Upper lobe of right lung (tissue), 1 donor: ENCODE results near the gene LRP1-AS. TPM values are rescaled to one million over a fixed set of nuclear protein-coding genes. Genes with fewer than 3 reads are reported as not detected.

Experiments used
- ATAC-seq: fragments of 200-7000 bp; cut with Tn5 transposase; one replicate; pipeline ENCODE4 v1.9.1; 2020; ENCODE audit warnings: mild to moderate bottlenecking, moderate library complexity
- DNase-seq: peaks from one replicate; pipeline ENCODE4 v3.0.0-alpha.2; 2020
- H3K27ac ChIP-seq: fragments of 200-600 bp; one replicate; pipeline ENCODE4 v1.8.0; 2022
- H3K27me3 ChIP-seq: fragments of 200-600 bp; one replicate; pipeline ENCODE4 v1.8.0; 2022; ENCODE audit warnings: mild to moderate bottlenecking
- H3K36me3 ChIP-seq: fragments of 200-600 bp; one replicate; pipeline ENCODE4 v1.8.0; 2022
- H3K4me1 ChIP-seq: fragments of 200-600 bp; one replicate; pipeline ENCODE4 v1.8.0; 2022
- H3K4me3 ChIP-seq: fragments of 200-600 bp; one replicate; pipeline ENCODE4 v1.8.0; 2022; ENCODE audit warnings: mild to moderate bottlenecking
- H3K9me3 ChIP-seq: fragments of 200-600 bp; one replicate; pipeline ENCODE4 v1.8.0; 2022
- intact Hi-C: fragments of 100-400 bp; cut with DNase I; formaldehyde crosslinking; loops from one replicate; pipeline ENCODE4 v1.11.0; 2022
- long read RNA-seq: library from polyadenylated mRNA; unstranded; transcript quantifications from one replicate; pipeline ENCODE4 v2.0.0, GENCODE V29; 2021
- total RNA-seq: library from RNA; stranded (reverse); fragmentation: NEBNext Ultra II Directional; extraction: Animal tissue kit (Norgen Biotek cat#: 25700); gene quantifications from one replicate; pipeline ENCODE4 v1.2.1, GENCODE V29; 2021
- TF ChIP-seq, protein P1 (sequence below): fragments of 200-600 bp; IDR thresholded peaks from one replicate; pipeline ENCODE4 v1.8.0; 2022; ENCODE audit warnings: antibody characterized with exemption
- donor health status: DM: no; HTN: yes; CAD: no; lungs with severe emphysema.

Gene LRP1-AS
- not detected for total RNA-seq
- long read RNA-seq: 0 reads

DNA sequence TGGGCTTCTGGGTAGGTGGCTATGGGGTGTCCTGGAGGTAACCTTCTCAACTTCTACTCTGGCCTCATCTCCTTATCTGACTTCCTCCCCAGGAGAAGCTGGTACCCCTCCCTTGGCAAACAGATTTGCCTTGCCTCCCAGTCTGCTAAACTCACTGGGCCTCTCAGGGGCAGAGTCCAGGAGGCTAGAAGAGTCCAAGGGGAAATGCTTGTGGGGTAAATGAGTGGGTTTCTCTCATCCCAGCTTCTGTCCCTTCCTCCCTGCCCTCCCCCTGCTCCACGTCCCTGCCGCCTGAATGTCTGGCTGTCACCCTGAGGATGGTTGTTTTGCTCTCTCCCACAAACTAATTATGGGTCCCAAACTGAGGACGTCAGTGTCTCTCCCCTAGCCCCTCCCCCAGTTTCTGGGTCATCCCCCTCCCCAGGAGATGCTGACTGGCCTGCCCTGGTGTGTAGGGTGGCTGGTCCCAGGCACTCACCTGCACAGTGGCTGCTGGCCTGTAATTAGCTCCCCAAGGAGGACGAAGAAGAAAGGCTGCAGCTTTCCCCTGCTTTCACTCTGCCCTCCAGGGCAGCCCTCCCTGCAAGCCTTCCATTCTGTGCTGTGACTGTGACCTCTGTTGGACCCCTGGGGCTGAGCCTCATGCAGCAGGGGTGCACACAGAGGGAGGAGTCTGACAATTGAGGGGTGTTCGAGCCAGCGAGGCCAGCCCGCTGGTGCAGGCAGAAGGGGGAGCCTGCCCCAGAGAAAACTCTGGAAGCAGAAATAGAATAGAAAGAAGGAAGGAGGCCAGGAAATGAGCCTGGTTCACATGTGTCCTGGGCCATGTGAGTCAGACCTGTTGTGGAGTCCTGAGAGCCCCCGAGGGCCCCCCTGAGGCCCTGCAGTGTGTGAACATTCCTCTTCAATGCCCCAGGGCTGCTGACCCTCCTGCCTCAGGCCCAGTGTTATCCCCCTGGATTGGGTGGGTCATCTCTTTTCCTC is at the start of gene LRP1-AS:
LRP1-AS (minus strand) TSS at position 659 of the 984 bp plus-strand sequence.
- peaks cover 60% of the 10 kb centered on the region for H3K4me1 ChIP-seq
- no peaks in the 10 kb centered on the region for H3K27me3 ChIP-seq
- H3K9me3 ChIP-seq: no peaks in the 10 kb centered on the region
- no peak within 1 kb of the TSS for H3K4me3 ChIP-seq
- ATAC-seq (no peak), DNase-seq (no peak)
- H3K27ac ChIP-seq: peak within 1 kb of the TSS; percentile 77
- intact Hi-C loops: no loop called here
- TF ChIP-seq, protein P1, sequence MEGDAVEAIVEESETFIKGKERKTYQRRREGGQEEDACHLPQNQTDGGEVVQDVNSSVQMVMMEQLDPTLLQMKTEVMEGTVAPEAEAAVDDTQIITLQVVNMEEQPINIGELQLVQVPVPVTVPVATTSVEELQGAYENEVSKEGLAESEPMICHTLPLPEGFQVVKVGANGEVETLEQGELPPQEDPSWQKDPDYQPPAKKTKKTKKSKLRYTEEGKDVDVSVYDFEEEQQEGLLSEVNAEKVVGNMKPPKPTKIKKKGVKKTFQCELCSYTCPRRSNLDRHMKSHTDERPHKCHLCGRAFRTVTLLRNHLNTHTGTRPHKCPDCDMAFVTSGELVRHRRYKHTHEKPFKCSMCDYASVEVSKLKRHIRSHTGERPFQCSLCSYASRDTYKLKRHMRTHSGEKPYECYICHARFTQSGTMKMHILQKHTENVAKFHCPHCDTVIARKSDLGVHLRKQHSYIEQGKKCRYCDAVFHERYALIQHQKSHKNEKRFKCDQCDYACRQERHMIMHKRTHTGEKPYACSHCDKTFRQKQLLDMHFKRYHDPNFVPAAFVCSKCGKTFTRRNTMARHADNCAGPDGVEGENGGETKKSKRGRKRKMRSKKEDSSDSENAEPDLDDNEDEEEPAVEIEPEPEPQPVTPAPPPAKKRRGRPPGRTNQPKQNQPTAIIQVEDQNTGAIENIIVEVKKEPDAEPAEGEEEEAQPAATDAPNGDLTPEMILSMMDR: no peak
- peaks cover 42% of the 10 kb centered on the region for H3K36me3 ChIP-seq

DNA sequence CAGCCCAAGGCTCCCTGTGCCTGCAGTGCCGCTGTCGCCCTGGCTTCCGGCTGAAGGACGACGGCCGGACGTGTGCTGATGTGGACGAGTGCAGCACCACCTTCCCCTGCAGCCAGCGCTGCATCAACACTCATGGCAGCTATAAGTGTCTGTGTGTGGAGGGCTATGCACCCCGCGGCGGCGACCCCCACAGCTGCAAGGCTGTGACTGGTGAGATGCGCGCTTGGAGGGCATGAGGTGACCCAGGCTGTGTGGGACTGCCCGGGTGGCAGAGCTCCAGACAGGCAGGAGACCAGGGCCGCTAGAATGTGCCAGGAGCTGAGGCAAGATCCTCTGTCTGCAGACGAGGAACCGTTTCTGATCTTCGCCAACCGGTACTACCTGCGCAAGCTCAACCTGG is 49.5 kb upstream of the LRP1-AS start:
- no peak for DNase-seq
- Histone ChIP-seq H3K36me3 (peaks cover 97% of the 10 kb centered on the region), H3K4me3 (no peak overlapping the region), H3K27me3 (no peaks in the 10 kb centered on the region), H3K27ac (no peak overlapping the region), H3K4me1 (no peaks in the 10 kb centered on the region), H3K9me3 (no peaks in the 10 kb centered on the region)
- ATAC-seq: no peak
- TF ChIP-seq, protein P1: no peak
- intact Hi-C loops: no loop called here

DNA sequence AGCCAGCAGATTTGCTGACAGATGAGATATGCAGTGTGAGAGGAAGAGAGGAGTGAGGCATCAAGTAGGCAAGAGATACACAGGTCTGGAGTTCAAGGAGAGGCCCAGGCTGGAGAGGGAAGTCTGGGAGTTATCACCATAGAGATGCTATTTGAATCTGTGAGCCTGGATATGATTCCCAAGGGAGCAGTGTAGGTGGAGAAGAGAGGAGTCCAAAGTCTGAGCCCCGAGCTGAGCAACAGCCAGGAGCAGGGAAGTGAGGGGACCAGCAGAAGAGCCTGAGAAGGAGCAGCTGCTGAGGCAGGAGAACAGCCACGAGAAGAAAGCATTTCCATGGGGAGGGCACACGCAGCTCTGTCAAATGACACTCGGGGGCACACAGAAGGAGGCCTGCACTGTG is 49.0 kb upstream of the LRP1-AS start:
- Histone ChIP-seq H3K4me3 (no peak overlapping the region), H3K27me3 (no peaks in the 10 kb centered on the region), H3K27ac (no peak overlapping the region), H3K36me3 (peaks cover 92% of the 10 kb centered on the region), H3K4me1 (no peaks in the 10 kb centered on the region), H3K9me3 (no peaks in the 10 kb centered on the region)
- intact Hi-C loops: no loop called here
- no peak for DNase-seq
- TF ChIP-seq, protein P1: no peak
- no peak for ATAC-seq

DNA sequence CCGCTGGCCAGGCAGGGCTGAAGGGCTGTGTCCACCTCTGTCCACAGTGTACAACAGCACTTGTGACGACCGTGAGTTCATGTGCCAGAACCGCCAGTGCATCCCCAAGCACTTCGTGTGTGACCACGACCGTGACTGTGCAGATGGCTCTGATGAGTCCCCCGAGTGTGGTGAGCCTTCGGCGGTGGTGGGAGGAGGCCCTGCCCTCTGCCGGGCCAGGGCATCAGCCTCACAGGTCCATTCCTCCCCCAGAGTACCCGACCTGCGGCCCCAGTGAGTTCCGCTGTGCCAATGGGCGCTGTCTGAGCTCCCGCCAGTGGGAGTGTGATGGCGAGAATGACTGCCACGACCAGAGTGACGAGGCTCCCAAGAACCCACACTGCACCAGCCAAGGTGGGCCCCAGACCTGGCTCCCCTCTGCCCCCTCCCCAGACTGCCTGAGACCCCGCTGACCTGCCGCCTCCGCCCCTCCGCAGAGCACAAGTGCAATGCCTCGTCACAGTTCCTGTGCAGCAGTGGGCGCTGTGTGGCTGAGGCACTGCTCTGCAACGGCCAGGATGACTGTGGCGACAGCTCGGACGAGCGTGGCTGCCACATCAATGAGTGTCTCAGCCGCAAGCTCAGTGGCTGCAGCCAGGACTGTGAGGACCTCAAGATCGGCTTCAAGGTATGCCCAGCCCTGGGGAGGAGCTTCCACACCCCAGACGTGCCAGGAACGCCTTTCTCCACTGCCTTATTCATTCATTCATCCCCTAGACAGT is 48.4 kb upstream of the LRP1-AS start:
- no peaks in the 10 kb centered on the region for H3K27me3 ChIP-seq
- no peaks in the 10 kb centered on the region for H3K4me1 ChIP-seq
- no peak overlapping the region for H3K4me3 ChIP-seq
- TF ChIP-seq, protein P1: no peak
- ATAC-seq: no peak
- no peak for DNase-seq
- H3K27ac ChIP-seq: no peak overlapping the region
- H3K36me3 ChIP-seq: peaks cover 90% of the 10 kb centered on the region
- H3K9me3 ChIP-seq: no peaks in the 10 kb centered on the region
- intact Hi-C loops: no loop called here

DNA sequence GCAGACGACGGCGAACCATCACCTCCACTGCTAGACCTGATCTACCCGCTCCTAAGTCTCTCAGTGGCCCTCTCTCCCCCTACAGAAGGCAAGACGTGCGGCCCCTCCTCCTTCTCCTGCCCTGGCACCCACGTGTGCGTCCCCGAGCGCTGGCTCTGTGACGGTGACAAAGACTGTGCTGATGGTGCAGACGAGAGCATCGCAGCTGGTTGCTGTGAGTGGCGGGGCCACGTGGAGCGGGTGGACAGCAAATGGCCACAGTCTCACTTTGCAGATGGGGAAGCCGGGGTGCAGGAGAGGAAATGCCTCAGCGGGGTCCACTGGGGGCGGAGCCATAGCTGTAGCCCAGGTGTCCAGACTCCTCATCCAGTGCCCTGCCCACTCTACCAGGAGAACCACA is 47.8 kb upstream of the LRP1-AS start:
- ATAC-seq (no peak), DNase-seq (no peak)
- Histone ChIP-seq H3K9me3 (no peaks in the 10 kb centered on the region), H3K27me3 (no peaks in the 10 kb centered on the region), H3K36me3 (peaks cover 90% of the 10 kb centered on the region), H3K4me1 (no peaks in the 10 kb centered on the region), H3K27ac (no peak overlapping the region), H3K4me3 (no peak overlapping the region)
- TF ChIP-seq, protein P1: no peak
- intact Hi-C loops: no loop called here
